ENCODE data around the gene CTTNBP2NL.

GRCh38 chr1:112453876-112454275, 57.9 kb downstream of the CTTNBP2NL start:
- TF ChIP-seq, protein P1, sequence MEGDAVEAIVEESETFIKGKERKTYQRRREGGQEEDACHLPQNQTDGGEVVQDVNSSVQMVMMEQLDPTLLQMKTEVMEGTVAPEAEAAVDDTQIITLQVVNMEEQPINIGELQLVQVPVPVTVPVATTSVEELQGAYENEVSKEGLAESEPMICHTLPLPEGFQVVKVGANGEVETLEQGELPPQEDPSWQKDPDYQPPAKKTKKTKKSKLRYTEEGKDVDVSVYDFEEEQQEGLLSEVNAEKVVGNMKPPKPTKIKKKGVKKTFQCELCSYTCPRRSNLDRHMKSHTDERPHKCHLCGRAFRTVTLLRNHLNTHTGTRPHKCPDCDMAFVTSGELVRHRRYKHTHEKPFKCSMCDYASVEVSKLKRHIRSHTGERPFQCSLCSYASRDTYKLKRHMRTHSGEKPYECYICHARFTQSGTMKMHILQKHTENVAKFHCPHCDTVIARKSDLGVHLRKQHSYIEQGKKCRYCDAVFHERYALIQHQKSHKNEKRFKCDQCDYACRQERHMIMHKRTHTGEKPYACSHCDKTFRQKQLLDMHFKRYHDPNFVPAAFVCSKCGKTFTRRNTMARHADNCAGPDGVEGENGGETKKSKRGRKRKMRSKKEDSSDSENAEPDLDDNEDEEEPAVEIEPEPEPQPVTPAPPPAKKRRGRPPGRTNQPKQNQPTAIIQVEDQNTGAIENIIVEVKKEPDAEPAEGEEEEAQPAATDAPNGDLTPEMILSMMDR (IDR thresholded peaks at IDR 0.05), result no peak
- TF ChIP-seq EP300 (IDR thresholded peaks at IDR 0.05; ENCODE audit: low read depth), result no peak
